ENCODE data around the gene SLC6A11. TPM values are rescaled to one million over a fixed set of nuclear protein-coding genes. Genes with fewer than 3 reads are reported as not detected.

Gene SLC6A11
- total RNA-seq, 1 experiment from 2014 or later: 0.85 TPM

DNA sequence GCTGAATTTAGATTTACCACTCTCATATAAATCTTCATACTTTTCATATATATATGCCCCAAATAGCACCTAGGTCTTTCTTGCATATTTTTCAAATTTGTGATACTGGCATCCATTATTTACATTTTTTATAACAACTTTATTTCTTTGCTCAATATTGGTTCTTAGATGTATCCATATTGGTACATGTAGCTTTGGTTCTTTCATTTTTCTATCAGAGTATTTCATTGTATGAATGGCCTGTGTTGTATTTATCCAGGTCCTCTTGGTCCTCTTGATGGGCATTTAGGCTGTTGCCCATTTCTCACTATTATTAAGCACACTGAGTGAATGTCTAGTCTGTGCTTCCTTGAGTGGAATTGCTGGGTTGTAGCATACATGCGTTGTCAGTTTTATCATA, 8.4 kb downstream of the SLC6A11 start:
- H3K27ac Mint-ChIP-seq: no peak overlapping the region
- no peaks in the 10 kb centered on the region; the same call in 1 of the 2 replicates for H3K27me3 Mint-ChIP-seq (ENCODE audit: low read depth)
- H3K4me3 Mint-ChIP-seq: no peak overlapping the region
- no peaks in the 10 kb centered on the region for H3K36me3 Mint-ChIP-seq
- no peak for ATAC-seq
- TF ChIP-seq, protein P1, sequence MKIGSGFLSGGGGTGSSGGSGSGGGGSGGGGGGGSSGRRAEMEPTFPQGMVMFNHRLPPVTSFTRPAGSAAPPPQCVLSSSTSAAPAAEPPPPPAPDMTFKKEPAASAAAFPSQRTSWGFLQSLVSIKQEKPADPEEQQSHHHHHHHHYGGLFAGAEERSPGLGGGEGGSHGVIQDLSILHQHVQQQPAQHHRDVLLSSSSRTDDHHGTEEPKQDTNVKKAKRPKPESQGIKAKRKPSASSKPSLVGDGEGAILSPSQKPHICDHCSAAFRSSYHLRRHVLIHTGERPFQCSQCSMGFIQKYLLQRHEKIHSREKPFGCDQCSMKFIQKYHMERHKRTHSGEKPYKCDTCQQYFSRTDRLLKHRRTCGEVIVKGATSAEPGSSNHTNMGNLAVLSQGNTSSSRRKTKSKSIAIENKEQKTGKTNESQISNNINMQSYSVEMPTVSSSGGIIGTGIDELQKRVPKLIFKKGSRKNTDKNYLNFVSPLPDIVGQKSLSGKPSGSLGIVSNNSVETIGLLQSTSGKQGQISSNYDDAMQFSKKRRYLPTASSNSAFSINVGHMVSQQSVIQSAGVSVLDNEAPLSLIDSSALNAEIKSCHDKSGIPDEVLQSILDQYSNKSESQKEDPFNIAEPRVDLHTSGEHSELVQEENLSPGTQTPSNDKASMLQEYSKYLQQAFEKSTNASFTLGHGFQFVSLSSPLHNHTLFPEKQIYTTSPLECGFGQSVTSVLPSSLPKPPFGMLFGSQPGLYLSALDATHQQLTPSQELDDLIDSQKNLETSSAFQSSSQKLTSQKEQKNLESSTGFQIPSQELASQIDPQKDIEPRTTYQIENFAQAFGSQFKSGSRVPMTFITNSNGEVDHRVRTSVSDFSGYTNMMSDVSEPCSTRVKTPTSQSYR (CRISPR knock-in tag; IDR thresholded peaks at IDR 0.05): no peak
- TF ChIP-seq ETV6 (CRISPR knock-in tag; IDR thresholded peaks at IDR 0.05): no peak
- TF ChIP-seq, protein P2, sequence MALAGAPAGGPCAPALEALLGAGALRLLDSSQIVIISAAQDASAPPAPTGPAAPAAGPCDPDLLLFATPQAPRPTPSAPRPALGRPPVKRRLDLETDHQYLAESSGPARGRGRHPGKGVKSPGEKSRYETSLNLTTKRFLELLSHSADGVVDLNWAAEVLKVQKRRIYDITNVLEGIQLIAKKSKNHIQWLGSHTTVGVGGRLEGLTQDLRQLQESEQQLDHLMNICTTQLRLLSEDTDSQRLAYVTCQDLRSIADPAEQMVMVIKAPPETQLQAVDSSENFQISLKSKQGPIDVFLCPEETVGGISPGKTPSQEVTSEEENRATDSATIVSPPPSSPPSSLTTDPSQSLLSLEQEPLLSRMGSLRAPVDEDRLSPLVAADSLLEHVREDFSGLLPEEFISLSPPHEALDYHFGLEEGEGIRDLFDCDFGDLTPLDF (CRISPR knock-in tag; IDR thresholded peaks at IDR 0.05): no peak
- no peak for TF ChIP-seq ZNF263 (CRISPR knock-in tag; IDR thresholded peaks at IDR 0.05; ENCODE audit: low read depth)
- no peak for TF ChIP-seq NR3C1 (CRISPR knock-in tag; conservative IDR thresholded peaks at IDR 0.05; ENCODE audit: low read depth)
- TF ChIP-seq, protein P3, sequence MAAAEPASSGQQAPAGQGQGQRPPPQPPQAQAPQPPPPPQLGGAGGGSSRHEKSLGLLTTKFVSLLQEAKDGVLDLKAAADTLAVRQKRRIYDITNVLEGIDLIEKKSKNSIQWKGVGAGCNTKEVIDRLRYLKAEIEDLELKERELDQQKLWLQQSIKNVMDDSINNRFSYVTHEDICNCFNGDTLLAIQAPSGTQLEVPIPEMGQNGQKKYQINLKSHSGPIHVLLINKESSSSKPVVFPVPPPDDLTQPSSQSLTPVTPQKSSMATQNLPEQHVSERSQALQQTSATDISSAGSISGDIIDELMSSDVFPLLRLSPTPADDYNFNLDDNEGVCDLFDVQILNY (CRISPR knock-in tag; IDR thresholded peaks at IDR 0.05): no peak
- H3K4me1 Mint-ChIP-seq: no peaks in the 10 kb centered on the region
- POLR2A ChIA-PET: no interaction called here
- CTCF ChIA-PET: no interaction called here
- no peaks in the 10 kb centered on the region for H3K9me3 Mint-ChIP-seq
- DNase-seq (ENCODE audit: low spot score): no peak

DNA sequence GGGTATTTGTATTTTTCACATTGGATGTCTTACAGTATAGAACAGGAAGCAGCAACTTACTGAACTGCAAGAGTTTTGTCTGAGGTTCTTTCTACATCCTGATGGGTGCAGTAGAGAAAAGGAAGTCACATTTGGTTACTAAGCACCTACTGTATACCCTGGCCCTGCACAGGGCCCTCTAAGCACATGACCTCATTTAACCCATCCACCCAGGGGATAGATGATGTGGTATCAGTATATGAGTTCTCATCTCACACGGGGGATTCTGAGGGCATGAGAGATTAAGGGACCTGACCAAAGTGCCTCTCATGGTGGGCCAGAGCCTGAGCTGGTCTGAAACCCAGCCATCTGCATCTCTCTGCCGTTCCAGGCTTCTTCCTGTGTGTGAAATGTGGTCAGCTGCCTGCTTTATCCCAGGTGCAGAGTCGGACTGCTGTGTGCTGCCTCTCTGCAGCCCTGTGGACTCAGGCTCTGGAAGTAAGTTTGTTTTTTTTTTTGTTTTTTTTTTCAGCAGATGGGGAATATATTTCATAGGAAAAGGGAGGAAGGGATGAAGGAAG, 17.9 kb downstream of the SLC6A11 start:
- no peaks in the 10 kb centered on the region for H3K36me3 Mint-ChIP-seq
- CTCF ChIA-PET: interaction anchor here (1.5 to 1.8 kb wide), 2 partner anchors 61 to 75 kb away, joined by 10 read pairs; no protein-coding TSS in a partner anchor
- ATAC-seq (no peak), DNase-seq (ENCODE audit: low spot score) (no peak)
- no peaks in the 10 kb centered on the region; the same call in 1 of the 2 replicates for H3K27me3 Mint-ChIP-seq (ENCODE audit: low read depth)
- no peak overlapping the region for H3K27ac Mint-ChIP-seq
- H3K9me3 Mint-ChIP-seq: no peaks in the 10 kb centered on the region
- H3K4me1 Mint-ChIP-seq: 0 out of 2 replicates have a peak, but pooled peaks cover 7% of the 10 kb centered on the region
- no peak overlapping the region for H3K4me3 Mint-ChIP-seq
- POLR2A ChIA-PET: no interaction called here
- TF ChIP-seq ZNF219 (CRISPR knock-in tag; IDR thresholded peaks at IDR 0.05; ENCODE audit: borderline replicate concordance): no peak
- TF ChIP-seq, protein P2 (CRISPR knock-in tag; IDR thresholded peaks at IDR 0.05): no peak
- TF ChIP-seq, protein P4, sequence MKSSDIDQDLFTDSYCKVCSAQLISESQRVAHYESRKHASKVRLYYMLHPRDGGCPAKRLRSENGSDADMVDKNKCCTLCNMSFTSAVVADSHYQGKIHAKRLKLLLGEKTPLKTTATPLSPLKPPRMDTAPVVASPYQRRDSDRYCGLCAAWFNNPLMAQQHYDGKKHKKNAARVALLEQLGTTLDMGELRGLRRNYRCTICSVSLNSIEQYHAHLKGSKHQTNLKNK (CRISPR knock-in tag; IDR thresholded peaks at IDR 0.05): no peak
- no peak for TF ChIP-seq KAT7 (CRISPR knock-in tag; IDR thresholded peaks at IDR 0.05; ENCODE audit: borderline replicate concordance)
- TF ChIP-seq, protein P5, sequence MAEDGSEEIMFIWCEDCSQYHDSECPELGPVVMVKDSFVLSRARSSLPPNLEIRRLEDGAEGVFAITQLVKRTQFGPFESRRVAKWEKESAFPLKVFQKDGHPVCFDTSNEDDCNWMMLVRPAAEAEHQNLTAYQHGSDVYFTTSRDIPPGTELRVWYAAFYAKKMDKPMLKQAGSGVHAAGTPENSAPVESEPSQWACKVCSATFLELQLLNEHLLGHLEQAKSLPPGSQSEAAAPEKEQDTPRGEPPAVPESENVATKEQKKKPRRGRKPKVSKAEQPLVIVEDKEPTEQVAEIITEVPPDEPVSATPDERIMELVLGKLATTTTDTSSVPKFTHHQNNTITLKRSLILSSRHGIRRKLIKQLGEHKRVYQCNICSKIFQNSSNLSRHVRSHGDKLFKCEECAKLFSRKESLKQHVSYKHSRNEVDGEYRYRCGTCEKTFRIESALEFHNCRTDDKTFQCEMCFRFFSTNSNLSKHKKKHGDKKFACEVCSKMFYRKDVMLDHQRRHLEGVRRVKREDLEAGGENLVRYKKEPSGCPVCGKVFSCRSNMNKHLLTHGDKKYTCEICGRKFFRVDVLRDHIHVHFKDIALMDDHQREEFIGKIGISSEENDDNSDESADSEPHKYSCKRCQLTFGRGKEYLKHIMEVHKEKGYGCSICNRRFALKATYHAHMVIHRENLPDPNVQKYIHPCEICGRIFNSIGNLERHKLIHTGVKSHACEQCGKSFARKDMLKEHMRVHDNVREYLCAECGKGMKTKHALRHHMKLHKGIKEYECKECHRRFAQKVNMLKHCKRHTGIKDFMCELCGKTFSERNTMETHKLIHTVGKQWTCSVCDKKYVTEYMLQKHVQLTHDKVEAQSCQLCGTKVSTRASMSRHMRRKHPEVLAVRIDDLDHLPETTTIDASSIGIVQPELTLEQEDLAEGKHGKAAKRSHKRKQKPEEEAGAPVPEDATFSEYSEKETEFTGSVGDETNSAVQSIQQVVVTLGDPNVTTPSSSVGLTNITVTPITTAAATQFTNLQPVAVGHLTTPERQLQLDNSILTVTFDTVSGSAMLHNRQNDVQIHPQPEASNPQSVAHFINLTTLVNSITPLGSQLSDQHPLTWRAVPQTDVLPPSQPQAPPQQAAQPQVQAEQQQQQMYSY (CRISPR knock-in tag; IDR thresholded peaks at IDR 0.05): no peak
- TF ChIP-seq, protein P6, sequence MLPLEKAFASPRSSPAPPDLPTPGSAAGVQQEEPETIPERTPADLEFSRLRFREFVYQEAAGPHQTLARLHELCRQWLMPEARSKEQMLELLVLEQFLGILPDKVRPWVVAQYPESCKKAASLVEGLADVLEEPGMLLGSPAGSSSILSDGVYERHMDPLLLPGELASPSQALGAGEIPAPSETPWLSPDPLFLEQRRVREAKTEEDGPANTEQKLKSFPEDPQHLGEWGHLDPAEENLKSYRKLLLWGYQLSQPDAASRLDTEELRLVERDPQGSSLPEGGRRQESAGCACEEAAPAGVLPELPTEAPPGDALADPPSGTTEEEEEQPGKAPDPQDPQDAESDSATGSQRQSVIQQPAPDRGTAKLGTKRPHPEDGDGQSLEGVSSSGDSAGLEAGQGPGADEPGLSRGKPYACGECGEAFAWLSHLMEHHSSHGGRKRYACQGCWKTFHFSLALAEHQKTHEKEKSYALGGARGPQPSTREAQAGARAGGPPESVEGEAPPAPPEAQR (CRISPR knock-in tag; IDR thresholded peaks at IDR 0.05): no peak
- no peak for TF ChIP-seq EMX1 (CRISPR knock-in tag; IDR thresholded peaks at IDR 0.05)
- TF ChIP-seq GABPB1 (CRISPR knock-in tag; IDR thresholded peaks at IDR 0.05): no peak
- no peak for TF ChIP-seq NFATC4 (CRISPR knock-in tag; IDR thresholded peaks at IDR 0.05)
- no peak for TF ChIP-seq ZNF232 (CRISPR knock-in tag; IDR thresholded peaks at IDR 0.05)
- TF ChIP-seq, protein P7, sequence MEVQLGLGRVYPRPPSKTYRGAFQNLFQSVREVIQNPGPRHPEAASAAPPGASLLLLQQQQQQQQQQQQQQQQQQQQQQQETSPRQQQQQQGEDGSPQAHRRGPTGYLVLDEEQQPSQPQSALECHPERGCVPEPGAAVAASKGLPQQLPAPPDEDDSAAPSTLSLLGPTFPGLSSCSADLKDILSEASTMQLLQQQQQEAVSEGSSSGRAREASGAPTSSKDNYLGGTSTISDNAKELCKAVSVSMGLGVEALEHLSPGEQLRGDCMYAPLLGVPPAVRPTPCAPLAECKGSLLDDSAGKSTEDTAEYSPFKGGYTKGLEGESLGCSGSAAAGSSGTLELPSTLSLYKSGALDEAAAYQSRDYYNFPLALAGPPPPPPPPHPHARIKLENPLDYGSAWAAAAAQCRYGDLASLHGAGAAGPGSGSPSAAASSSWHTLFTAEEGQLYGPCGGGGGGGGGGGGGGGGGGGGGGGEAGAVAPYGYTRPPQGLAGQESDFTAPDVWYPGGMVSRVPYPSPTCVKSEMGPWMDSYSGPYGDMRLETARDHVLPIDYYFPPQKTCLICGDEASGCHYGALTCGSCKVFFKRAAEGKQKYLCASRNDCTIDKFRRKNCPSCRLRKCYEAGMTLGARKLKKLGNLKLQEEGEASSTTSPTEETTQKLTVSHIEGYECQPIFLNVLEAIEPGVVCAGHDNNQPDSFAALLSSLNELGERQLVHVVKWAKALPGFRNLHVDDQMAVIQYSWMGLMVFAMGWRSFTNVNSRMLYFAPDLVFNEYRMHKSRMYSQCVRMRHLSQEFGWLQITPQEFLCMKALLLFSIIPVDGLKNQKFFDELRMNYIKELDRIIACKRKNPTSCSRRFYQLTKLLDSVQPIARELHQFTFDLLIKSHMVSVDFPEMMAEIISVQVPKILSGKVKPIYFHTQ (CRISPR knock-in tag; IDR thresholded peaks at IDR 0.05): no peak
- TF ChIP-seq, protein P8, sequence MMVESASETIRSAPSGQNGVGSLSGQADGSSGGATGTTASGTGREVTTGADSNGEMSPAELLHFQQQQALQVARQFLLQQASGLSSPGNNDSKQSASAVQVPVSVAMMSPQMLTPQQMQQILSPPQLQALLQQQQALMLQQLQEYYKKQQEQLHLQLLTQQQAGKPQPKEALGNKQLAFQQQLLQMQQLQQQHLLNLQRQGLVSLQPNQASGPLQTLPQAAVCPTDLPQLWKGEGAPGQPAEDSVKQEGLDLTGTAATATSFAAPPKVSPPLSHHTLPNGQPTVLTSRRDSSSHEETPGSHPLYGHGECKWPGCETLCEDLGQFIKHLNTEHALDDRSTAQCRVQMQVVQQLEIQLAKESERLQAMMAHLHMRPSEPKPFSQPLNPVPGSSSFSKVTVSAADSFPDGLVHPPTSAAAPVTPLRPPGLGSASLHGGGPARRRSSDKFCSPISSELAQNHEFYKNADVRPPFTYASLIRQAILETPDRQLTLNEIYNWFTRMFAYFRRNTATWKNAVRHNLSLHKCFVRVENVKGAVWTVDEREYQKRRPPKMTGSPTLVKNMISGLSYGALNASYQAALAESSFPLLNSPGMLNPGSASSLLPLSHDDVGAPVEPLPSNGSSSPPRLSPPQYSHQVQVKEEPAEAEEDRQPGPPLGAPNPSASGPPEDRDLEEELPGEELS (CRISPR knock-in tag; IDR thresholded peaks at IDR 0.05): no peak

Measured in WTC11 (cell line).